Stimulated activated CD8-positive, alpha-beta memory T cell treated with anti-CD3 and anti-CD28 coated beads, Interleukin-12 subunit alpha, Interleukin-12 subunit beta, amount 100 ng/mL, for 4 hours (primary cell): ENCODE results near the gene PCDHGA7.
"Not testable (repeated sequence)": the region's sequence is repeated elsewhere in the genome, so short reads cannot be mapped to it uniquely, and the experiment has no call there.

ENCODE experiments used
- DNase-seq: peaks from one replicate; pipeline ENCODE4 v3.0.0-alpha.2; 2020; ENCODE audit warnings: low read depth

PCDHGA7 gene

GRCh38 chr5:141398608-141399007 is 16.1 kb downstream of the PCDHGA7 start:
- DNase-seq = no peak

- no peak for DNase-seq
Measured at GRCh38 chr5:141399555-141400258, 17.2 kb downstream of the PCDHGA7 start.

- DNase-seq = no peak
Measured at GRCh38 chr5:141402553-141403243, 20.2 kb downstream of the PCDHGA7 start, which contains the start of gene PCDHGA9. Gene PCDHGA9 (plus strand): TSS chr5:141402778. CDS start chr5:141402953, 175 bp downstream.

DNA sequence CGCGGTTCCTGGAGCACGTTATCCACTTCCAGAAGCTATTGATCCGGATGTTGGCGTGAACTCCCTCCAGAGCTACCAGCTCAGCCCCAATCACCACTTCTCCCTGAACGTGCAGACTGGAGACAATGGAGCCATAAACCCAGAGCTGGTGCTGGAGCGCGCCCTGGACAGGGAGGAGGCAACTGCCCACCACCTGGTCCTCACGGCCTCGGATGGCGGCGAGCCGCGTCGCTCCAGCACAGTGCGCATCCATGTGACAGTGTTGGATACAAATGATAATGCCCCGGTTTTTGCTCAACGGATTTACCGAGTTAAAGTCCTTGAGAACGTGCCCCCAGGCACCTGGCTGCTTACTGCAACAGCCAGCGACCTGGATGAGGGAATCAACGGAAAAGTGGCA is 20.8 kb downstream of the PCDHGA7 start:
- DNase-seq = no peak

DNA sequence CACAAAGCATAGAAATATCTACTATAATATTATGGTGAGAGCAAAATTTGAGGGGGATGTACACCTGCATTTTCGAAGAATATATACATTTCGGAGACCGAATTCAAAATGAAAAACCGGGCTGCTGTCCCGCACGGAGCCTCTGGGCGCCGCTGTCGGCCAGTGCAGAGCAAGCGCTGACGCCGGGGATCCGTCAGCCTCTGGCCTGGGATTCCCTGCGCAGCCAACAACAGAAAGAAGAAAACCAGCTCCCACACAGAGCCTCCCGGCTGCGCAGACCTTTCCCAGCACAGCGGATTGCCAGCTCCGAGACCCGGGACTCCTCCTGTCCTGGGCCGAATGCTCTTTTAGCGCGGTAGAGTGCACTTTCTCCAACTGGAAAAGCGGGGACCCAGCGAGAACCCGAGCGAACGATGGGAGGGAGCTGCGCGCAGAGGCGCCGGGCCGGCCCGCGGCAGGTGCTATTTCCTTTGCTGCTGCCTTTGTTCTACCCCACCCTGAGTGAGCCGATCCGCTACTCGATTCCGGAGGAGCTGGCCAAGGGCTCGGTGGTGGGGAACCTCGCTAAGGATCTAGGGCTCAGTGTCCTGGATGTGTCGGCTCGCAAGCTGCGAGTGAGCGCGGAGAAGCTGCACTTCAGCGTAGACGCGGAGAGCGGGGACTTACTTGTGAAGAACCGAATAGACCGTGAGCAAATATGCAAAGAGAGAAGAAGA is 25.4 kb downstream of the PCDHGA7 start, which contains the start of gene PCDHGB6:
Gene PCDHGB6 (plus strand): TSS at position 232 of the 716 bp plus-strand sequence. CDS start 182 bp downstream, at position 414.
- DNase-seq = not testable (repeated sequence)

- no peak for DNase-seq
Measured at GRCh38 chr5:141409598-141410306, 27.2 kb downstream of the PCDHGA7 start.

GRCh38 chr5:141411575-141411974 is 29.0 kb downstream of the PCDHGA7 start:
- DNase-seq = no peak

- no peak for DNase-seq
Measured at GRCh38 chr5:141412854-141413539, 30.5 kb downstream of the PCDHGA7 start, which contains the start of gene PCDHGA10. Gene PCDHGA10 (plus strand): TSS chr5:141412987. CDS start chr5:141413176, 189 bp downstream.

DNA sequence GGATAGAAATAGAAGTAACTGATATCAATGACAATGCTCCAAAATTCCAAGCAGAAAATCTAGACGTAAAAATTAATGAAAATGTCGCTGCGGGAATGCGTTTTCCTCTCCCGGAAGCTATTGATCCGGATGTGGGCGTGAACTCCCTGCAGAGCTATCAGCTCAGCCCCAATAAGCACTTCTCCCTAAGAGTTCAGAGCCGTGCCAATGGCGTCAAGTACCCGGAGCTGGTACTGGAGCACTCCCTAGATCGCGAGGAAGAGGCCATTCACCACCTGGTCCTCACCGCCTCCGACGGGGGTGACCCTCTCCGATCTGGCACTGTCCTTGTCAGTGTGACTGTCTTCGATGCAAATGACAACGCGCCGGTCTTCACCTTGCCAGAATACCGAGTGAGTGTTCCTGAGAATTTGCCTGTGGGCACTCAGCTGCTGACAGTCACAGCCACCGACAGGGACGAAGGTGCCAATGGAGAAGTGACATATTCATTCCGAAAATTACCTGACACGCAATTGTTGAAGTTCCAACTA is 31.1 kb downstream of the PCDHGA7 start:
- no peak for DNase-seq

DNA sequence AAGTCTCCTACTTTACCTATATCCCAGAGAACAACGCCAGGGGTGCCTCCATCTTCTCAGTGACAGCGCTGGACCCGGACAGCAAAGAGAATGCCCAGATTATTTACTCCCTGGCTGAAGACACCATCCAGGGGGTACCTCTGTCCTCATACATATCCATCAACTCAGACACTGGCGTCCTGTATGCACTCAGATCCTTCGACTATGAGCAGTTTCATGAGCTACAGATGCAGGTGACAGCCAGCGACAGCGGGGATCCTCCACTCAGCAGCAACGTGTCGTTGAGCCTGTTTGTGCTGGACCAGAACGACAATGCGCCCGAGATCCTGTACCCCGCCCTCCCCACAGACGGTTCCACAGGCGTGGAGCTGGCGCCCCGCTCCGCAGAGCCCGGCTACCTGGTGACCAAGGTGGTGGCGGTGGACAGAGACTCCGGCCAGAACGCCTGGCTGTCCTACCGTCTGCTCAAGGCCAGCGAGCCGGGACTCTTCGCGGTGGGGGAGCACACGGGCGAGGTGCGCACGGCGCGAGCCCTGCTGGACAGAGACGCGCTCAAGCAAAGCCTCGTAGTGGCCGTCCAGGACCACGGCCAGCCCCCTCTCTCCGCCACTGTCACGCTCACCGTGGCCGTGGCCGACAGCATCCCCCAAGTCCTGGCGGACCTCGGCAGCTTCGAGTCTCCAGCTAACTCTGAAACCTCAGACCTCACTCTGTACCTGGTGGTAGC is 32.2 kb downstream of the PCDHGA7 start:
- DNase-seq = not testable (repeated sequence)

DNA sequence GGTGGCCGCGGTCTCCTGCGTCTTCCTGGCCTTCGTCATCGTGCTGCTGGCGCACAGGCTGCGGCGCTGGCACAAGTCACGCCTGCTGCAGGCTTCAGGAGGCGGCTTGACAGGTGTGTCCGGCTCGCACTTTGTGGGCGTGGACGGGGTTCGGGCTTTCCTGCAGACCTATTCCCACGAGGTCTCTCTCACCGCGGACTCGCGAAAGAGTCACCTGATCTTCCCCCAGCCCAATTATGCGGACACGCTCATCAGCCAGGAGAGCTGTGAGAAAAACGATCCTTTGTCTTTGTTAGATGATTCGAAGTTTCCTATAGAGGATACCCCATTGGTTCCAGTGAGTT is 32.7 kb downstream of the PCDHGA7 start:
- not testable (repeated sequence) for DNase-seq

DNA sequence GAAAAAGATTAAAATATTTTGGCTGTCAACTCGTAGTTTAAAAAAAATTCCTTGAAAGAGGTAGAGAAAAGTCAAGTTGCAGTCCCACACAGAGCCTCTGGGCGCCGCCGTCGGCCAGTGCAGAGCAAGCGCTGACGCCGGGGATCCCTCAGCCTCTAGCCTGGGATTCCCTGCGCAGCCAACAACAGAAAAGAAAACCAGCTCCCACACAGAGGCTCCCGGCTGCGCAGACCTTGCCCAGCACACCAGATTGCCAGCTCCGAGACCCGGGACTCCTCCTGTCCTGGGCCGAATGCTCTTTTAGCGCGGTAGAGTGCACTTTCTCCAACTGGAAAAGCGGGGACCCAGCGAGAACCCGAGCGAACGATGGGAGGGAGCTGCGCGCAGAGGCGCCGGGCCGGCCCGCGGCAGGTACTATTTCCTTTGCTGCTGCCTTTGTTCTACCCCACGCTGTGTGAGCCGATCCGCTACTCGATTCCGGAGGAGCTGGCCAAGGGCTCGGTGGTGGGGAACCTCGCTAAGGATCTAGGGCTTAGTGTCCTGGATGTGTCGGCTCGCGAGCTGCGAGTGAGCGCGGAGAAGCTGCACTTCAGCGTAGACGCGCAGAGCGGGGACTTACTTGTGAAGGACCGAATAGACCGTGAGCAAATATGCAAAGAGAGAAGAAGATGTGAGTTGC is 35.1 kb downstream of the PCDHGA7 start, which contains the start of gene PCDHGB7:
Gene PCDHGB7 (plus strand): TSS at position 184 of the 679 bp plus-strand sequence. CDS start 183 bp downstream, at position 367.
- not testable (repeated sequence) for DNase-seq

GRCh38 chr5:141419074-141419880 is 36.7 kb downstream of the PCDHGA7 start:
- no peak for DNase-seq

- DNase-seq = no peak
Measured at GRCh38 chr5:141420855-141421488, 38.4 kb downstream of the PCDHGA7 start, which contains the start of gene PCDHGA11. Gene PCDHGA11 (plus strand): TSS chr5:141421051. CDS start chr5:141421228, 177 bp downstream.

- DNase-seq = no peak
Measured at GRCh38 chr5:141421489-141421855, 38.9 kb downstream of the PCDHGA7 start.

DNA sequence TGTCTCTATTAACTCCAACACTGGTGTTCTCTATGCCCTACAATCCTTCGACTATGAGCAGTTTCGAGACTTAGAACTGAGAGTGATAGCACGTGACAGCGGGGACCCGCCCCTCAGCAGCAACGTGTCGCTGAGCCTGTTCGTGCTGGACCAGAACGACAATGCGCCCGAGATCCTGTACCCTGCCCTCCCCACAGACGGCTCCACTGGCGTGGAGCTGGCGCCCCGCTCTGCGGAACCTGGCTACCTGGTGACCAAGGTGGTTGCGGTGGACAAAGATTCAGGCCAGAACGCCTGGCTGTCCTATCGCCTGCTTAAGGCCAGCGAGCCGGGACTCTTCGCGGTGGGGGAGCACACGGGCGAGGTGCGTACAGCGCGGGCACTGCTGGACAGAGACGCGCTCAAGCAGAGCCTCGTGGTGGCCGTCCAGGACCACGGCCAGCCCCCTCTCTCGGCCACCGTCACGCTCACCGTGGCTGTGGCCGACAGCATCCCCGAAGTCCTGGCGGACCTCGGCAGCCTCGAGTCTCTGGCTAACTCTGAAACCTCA is 40.3 kb downstream of the PCDHGA7 start:
- DNase-seq = no peak

- no peak for DNase-seq
Measured at GRCh38 chr5:141427783-141428426, 45.4 kb downstream of the PCDHGA7 start.
